ENCODE measurements around the gene BAX.

BAX gene

DNA sequence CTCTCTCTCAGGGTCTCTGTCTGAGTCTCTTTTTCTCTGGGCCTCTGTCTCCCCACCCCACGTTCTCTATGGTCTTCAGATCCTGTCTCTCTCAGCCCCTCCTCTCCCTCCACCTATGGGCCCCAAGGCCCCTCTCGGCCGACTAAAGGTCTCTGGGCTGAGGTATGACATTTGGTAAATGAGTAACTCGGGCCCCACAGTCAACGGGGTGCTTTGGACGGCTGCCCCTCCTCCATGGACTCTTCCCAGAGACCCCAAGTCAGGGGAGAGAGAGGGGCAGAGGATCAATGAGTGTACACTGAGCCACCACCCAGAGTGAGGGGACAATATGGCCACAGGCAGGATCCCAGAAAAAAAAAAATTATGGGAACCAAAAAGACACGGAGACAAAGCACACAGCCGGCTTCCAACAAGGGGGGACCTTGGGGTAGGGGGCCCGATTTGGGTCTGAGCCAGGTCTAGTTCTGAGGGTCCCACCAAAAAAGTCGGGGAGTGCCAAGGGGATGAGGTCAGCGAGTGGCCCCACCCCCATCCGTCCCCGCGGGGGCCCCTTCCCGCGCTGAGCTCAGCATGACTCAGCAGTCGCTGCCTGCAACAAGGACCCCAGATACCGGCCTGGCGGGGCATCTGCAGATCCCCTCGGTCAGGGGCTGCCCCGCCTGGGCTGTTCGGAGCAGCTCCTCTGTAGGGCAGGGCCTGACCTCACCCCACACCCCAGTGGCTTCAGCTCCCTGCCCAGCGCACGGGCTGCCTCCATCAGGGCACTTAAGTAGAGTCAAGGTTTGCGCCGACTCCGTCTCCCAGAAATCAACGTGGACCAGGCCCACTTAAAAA lies 8.9 kb downstream of the BAX start:
- peak; percentile 81 for DNase-seq

DNA sequence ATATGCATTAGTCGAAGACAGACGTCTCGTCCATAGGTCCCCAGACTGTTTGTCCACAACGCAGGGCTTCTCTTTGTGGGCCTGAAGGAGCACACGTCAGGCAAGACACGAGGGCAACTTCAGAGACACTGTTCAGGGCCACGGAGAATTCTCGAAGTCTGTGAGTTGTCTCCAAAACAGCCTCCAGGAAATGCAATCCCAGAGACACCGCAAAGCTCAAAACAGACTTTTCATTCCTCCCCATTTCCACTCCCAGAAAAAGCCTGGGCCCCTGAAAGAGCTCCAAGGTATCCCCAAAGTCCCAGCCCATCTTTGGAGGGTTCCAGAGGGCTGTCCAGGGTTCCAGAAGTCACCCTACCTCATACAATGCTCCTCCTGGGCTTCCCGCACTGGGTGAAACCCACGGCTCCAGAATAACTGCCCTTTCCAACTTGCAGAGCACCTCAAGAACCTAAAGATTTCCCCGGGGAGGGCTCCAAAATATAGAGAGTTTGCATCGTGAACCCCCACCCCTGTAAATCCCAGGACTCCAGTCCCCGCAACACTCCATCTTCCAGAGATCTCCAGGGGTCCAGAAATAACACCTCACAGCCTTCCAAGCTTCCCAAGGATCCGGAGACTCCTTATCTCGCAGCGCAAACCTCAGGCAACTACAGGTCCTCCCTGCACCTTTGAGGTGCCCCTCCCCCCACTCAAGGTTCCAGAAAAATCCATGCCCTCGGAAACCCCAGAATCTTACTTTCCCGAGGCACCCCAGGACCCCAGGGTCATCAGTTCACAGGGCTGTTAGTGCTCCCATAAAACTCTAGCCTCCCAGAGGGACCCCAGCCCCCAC lies 9.7 kb downstream of the BAX start:
- peak; percentile 69 for DNase-seq

DNA sequence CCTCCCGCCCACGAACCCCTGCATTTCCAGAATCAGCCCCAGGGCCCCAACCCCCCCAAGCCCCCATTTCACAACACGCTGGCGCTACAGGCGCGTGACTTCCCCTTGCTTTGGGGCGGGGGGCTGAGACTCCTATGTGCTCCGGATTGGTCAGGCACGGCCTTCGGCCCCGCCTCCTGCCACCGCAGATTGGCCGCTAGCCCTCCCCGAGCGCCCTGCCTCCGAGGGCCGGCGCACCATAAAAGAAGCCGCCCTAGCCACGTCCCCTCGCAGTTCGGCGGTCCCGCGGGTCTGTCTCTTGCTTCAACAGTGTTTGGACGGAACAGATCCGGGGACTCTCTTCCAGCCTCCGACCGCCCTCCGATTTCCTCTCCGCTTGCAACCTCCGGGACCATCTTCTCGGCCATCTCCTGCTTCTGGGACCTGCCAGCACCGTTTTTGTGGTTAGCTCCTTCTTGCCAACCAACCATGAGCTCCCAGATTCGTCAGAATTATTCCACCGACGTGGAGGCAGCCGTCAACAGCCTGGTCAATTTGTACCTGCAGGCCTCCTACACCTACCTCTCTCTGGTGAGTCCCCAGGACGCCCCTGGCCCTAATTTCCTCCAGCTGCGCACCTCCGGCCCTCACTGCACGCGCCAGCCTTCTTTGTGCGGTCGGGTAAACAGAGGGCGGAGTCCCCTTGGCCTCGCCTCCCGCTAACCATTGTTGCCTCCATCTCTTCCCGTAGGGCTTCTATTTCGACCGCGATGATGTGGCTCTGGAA lies 10.5 kb downstream of the BAX start, which contains the start of gene FTL:
TSS of gene FTL (plus strand) at position 270 of the 766 bp plus-strand sequence. CDS start at position 469, 199 bp downstream.
- peak; percentile 97 for DNase-seq

DNA sequence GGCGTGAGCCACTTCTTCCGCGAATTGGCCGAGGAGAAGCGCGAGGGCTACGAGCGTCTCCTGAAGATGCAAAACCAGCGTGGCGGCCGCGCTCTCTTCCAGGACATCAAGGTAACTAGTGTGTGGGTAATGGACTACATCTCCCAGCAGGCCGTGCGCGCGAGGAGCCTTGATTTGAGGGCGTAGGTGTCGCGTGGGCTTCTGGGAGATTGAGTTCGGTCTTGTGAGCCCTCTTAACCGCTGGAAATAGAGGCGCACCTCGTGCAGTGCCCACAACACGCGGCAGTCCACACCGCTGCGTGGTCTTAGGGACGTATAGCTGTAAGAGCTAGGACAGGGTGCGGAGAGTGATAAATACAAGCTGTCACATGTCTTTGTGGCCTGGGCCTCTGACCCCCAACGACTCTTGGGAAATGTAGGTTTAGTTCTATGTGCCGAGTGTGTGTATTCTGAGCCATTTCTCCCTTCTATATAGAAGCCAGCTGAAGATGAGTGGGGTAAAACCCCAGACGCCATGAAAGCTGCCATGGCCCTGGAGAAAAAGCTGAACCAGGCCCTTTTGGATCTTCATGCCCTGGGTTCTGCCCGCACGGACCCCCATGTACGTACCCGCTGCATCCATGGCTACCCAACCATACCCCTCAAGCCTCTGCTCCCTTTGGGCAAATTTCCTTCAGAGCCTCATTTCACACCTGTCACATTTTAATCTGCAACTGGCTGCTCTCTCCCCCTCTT lies 11.3 kb downstream of the BAX start:
- peak; percentile 76 for DNase-seq

DNA sequence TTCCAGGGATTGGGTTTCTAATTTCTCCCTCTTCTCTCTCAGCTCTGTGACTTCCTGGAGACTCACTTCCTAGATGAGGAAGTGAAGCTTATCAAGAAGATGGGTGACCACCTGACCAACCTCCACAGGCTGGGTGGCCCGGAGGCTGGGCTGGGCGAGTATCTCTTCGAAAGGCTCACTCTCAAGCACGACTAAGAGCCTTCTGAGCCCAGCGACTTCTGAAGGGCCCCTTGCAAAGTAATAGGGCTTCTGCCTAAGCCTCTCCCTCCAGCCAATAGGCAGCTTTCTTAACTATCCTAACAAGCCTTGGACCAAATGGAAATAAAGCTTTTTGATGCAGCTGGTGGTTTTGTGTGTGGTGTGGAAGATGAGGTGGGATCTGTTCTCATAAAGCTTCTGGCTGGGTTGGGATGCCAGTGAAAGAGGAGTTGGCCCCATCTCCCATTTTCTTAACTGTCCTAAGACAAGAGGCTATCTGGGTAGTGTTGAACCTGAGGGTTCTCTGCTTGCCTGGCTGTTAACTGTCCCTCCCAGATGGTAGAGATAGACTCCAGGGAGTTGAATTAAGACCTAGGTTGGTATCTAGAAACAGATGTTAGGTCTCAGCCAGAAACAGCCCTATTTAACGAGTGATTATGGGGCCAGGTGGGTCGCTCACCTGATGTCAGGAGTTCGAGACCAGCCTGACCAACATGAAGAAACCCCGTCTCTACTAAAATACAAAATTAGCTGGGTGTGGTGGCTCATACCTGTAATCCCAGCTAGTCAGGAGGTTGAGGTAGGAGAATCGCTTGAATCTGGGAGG lies 12.1 kb downstream of the BAX start:
- DNase-seq = no peak

DNA sequence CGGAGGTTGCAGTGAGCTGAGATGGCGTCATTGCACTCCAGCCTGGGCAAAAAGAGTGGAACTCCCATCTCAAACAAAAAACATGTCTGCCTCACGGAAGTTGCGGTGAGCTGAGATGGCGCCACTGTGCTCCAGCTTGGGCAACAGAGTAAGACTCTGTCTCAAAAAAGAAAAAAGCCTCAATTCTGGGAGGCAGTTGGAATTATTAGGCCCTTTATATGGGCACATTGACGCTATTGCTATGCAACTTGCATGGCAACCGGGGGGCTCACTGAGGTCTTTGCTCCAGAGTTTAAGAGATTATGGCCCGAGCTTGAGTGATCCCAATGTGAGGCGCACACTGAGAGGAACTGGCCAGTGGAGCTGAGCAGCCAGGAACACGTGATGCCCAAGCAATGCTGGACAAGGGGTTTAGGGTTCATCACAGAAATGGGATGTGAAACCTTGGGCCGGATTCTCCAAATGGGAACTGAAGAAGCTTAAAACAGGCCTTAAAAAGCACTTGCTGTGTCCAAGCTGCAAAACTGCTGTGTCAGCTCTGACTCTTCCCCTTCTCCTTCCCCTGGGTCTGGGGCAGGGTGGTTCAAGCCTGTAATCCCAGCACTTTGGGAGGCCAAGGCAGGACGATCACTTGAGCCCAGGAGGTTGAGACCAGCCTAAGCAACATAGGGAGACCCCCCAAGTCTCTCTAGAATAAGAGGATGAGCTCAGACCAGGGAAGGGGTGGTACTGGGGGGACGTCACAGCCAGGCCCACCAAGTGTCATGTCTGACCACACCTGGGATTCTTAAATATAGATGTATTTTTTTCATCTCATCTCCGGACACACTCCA lies 12.9 kb downstream of the BAX start:
- DNase-seq = peak; percentile 35

DNA sequence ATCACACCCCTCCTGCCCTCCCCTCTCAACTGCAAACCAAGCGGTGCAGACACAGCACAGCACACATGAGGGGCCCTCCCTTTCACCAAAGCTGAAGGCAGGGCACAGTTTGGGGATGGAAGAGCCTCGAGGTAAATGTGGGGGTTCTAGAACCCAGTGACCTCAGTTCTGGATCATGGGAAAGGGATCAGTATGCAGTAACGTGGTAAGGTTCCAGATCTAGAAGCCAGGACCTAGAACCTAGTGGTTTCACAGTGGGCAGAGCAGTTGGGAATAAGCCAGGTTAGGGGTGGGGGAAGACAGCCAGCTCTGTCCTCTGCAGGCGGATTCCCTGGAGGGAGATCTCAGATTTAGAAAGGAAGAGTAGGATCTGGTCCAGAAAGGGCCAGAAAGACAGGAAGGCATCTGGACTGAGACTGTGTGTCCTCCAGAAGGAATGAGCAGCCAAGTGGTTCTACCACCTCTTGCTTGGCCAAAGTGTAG lies 13.5 kb downstream of the BAX start:
- peak; percentile 36 for DNase-seq

DNA sequence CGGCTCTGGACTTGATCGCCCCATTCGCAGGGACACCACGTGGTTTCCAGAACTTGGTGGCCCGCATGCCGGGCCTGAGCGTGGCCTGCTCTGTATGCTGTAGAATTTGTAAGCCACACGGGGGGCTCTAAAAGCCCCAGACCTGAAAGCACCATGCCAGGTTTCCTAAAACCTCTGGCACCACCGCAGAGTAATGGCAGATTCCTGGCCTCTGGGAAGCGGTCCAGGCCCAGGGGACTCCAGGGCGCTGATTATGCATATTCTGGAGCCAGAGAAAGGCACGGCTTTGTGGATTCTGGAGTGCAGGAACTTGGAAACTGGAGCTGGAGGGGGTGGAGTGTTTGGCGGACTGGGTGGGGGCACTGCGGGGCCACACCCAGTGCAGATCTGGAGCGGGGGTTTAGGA lies 14.1 kb downstream of the BAX start:
- DNase-seq = no peak

DNA sequence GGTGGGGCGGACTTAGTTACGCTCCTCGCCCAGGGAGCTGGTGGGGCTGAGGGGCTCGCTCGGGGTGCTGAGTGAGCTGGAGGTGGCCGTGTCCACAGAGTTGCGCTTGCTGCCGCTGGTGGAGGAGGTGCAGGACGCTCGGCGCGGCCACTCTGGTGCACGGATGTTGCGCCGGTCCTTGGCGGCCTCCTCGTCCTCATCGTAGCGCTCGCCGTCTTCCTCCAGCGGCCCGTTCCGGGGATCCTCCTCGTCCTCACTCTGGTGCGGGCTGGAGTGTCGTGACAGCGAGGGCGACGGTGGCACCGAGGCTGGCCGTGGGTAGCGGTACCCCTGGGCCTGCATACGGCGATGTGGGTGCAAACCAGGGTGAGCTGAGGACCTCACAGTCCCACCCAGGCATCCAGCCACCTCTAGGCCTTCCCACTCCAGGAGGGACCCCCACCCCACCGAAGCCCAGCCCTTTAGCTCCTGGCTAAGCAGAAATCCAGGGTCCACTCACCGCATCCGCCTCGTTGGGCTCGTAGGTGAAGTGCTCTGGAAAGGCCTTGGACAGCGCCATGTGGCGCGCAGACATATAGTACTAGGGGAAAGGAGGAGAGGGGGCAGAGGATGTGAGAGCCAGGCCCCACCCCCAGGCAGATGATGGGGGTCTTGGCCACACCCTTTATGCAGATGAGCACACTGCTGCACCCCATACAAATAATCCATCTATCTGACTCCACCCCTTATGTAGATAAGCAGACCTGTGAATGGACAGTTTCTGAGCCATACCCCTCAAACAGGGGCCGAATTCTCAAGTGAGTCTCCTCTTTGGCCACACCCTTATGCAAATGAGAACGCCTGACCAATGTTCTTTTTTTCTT lies 14.8 kb downstream of the BAX start:
- no peak for DNase-seq

DNA sequence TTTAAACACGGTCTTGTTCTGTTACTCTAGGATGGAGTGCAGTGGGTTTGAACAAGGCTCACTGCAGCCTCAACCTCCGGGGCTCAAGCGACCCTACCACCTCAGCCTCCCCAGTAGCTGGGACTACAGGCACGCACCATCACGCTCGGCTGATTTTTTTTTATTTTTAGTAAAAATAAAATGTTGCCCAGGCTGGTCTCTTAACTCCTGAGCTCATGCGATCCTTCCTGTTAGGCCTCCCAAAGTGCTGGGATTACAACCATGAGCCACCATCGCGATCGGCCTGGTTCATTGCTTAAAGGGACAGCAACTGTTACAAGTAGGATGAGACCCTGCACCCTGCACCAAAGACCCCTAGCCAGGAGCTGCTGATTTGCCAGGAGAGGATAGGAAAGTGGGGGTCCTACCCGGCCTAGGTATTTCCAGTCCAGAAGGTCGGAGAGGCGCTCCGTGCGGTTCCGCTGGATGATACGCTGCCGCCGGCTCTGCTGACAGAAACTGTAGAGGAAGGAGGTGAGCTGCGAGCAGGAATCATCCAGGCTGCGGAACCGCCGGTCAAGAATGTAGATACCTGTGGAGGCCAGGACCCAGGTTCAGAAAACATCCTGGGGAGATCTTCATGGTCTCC lies 15.6 kb downstream of the BAX start:
- no peak for DNase-seq

DNA sequence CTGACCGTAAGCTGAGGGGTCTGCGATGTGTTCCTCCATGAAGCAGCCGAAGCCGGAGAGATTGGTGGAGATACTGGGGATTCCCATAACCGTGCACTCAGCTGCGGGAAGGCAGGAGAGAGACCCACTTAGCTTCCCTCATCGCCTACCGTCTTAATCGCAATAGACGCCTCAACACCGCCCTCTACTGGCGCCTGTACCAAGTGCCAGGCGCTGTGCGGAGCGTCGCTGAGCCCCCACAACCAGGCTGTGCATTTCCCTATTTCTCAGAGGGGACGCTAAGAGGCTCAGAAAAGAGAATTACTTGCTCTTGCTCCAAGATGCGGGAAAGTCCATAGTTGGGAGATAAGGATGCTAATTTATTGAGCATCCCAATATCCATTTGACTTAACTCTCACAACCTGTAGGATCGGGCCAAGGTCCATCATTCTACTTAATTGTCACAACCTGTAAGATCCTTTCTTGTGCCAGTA lies 16.3 kb downstream of the BAX start:
- peak; percentile 72 for DNase-seq

DNA sequence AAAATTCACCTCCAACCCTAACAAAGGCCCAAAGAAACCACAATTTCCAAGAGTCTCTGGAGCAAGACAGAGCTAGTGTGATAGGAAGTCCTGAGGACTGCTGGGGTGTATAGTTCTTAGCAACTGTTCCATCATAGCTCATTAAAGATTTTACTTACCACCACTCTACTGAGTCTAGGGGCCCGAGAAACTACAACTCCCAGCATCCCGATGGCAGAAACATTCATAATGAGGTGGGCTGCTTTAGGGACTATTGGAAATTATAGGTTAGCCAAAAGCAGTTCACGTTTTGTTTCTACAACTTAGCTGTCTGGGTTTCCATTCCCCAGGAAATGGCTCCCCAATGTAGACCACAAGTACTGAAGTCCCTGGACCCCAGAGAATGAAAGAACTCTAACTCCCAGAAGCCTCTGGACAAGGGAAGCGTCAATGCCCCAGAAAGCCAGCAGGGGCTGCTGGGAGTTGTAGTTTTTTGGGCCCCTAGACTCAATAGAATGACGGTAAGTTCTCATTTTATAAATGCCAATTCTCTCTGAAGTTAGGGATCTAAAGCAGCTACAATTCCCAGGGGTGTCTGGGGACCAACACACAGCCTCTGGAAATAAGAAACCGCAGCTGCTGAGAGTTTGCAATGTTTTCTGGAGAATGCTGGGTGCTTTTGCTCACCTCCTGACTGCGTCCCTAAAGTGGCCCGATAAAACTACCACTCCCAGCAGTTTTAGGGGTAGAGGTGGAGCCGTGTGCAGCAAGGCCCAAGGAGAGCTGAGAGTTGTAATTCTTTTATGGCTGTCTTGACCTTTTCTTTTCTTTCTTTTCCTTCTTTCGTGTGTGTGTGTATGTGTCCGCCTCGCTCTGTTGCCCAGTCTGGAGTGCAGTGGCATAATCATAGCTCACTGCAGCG lies 21.5 kb downstream of the BAX start:
- DNase-seq = no peak

DNA sequence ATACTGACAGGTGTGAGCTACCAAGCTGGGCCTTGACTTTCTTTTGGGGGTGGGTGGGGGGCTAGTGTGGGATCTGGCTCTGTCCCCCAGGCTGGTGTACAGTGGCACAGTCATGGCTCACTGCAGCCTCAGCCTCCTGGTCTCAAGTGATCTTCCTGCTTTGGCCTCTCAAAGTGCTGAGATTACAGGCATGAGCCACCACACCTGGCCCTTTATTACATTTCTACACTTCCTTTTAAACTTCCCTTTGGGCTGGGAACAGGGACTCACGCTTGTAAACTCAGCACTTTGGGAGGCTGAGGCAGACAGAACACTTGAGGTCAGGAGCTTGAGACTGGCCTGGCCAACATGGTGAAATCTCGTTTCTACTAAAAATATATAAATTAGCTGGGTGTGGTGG lies 22.4 kb downstream of the BAX start:
- no peak for DNase-seq

DNA sequence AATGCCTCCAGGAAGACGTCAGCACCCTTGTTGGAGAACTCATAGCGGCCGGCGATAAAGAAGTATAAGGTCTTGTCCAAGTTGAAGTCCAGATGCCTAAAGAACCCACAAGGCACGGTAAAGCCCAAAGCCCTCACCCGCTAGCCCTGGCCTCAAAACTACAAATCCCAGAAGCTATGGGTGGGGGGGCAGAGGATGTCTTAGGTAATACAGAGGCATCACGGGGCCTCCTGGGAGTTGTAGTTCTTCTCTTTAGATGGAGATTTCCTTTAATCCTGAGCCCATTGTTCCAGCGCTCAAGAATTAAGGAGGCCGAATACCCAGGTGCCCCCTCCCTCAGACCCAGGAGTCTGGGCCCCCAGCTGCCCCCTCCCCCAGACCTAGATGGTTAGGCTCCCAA lies 27.6 kb downstream of the BAX start:
- DNase-seq = no peak

DNA sequence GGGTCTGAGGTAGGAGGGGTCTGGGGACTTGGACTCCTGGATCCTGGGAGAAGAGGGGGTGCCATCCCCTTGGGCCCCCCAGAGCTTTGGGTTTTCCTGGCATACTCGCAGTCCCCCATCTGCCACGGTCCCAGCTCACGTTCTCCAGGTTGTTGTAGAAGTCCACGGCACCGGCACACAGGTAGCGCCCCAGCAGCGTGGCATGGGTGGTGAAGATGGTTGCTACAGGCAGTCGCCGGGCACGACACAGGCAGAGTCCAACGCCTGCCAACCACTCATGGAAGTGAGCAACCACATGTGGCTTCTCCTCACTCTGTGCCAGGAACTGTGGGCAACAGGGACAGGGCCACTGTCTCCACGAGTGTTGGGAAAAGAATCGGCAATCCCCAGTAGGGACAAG lies 31.0 kb downstream of the BAX start:
- DNase-seq = no peak

DNA sequence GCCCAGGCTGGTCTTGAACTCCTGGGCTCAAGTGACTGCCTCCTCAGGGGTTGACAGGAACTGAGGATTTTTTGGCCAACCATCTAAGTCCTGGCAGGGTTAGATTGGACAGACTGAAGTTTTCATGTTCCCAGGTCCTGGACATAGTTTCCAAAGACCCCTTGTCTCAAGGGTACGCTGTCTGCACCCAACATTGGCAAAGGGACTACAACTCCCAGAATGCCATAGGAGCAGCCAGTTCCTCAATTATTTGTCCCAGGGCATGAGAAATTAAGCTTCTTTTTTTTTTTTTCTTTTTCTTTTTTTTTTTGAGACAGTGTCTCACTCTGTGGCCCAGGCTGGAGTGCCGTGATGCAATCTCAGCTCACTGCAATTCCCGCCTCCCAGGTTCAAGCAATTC lies 31.5 kb downstream of the BAX start:
- DNase-seq = no peak

DNA sequence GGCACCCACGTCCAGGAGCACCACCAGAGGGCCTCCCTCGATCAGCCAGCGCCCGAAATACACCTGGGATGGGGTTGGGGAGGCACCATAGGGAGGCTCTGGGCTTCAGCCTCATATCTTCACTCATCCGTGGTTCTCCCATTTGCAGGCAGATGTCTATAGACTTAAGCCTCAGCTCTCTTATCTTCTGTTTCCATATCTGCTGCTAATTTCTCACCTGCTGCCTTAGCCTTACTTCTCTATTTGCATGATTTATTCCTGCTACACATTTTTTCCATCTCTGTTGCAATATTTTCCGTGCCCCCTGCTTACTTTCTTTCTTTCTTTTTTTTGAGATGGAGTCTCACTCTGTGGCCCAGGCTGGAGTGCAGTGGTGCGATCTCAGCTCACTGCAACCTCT lies 32.6 kb downstream of the BAX start:
- no peak for DNase-seq

DNA sequence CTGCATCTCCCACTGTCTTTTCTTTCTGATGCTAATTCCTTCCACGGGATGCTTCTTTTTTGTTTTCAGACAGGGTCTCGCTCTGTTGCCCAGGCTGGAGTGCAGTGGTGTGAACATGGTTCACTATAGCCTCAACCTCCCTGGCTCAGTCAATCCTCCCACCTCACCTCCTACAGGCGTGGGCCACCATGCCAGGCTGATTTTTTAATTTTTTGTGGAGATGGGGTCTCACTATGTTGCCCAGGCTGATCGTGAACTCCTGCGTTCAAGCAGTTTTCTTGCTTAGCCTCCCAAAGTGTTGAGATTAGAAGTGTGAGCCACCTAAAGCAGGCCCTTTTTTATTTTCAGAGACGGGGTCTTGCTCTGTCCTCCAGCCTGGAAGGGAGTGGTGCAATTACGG lies 33.6 kb downstream of the BAX start:
- no peak for DNase-seq
